Activated CD4-positive, alpha-beta T cell treated with anti-CD3 and anti-CD28 coated beads for 1 hour (primary cell): ENCODE measurements around the gene MICU1.
"Not testable (repeated sequence)": the region's sequence is repeated elsewhere in the genome, so short reads cannot be mapped to it uniquely, and the experiment has no call there.

Experiments
- DNase-seq: peaks from one replicate; pipeline ENCODE4 v3.0.0-alpha.2; 2020

The MICU1 gene

GRCh38 chr10:72426986-72427385 lies 198.9 kb downstream of the MICU1 start:
- no peak for DNase-seq

- no peak for DNase-seq
Observed at GRCh38 chr10:72425133-72425532, 200.7 kb downstream of the MICU1 start.

- no peak for DNase-seq
Observed at GRCh38 chr10:72424561-72424960, 201.3 kb downstream of the MICU1 start.

- DNase-seq, result no peak
Observed at GRCh38 chr10:72423426-72423825, 202.5 kb downstream of the MICU1 start.

GRCh38 chr10:72421885-72422540 lies 203.9 kb downstream of the MICU1 start:
- DNase-seq, result no peak

GRCh38 chr10:72419241-72419640 lies 206.6 kb downstream of the MICU1 start:
- DNase-seq, result no peak

- no peak for DNase-seq
Observed at GRCh38 chr10:72418679-72419078, 207.2 kb downstream of the MICU1 start.

GRCh38 chr10:72417971-72418370 lies 207.9 kb downstream of the MICU1 start:
- DNase-seq, result no peak

- DNase-seq, result no peak
Observed at GRCh38 chr10:72416661-72417060, 209.2 kb downstream of the MICU1 start.

- no peak for DNase-seq
Observed at GRCh38 chr10:72414642-72415041, 211.2 kb downstream of the MICU1 start.

- no peak for DNase-seq
Observed at GRCh38 chr10:72409167-72409566, 216.7 kb downstream of the MICU1 start.

GRCh38 chr10:72407927-72408600 lies 217.8 kb downstream of the MICU1 start:
- no peak for DNase-seq

GRCh38 chr10:72407471-72407870 lies 218.4 kb downstream of the MICU1 start:
- no peak for DNase-seq

GRCh38 chr10:72395581-72395980 lies 230.3 kb downstream of the MICU1 start:
- not testable (repeated sequence) for DNase-seq

- no peak for DNase-seq
Observed at GRCh38 chr10:72392571-72392970, 233.3 kb downstream of the MICU1 start.

- no peak for DNase-seq
Observed at GRCh38 chr10:72390764-72391163, 235.1 kb downstream of the MICU1 start.

GRCh38 chr10:72389716-72390115 lies 236.2 kb downstream of the MICU1 start:
- no peak for DNase-seq

GRCh38 chr10:72389014-72389413 lies 236.9 kb downstream of the MICU1 start:
- DNase-seq, result no peak

GRCh38 chr10:72388062-72388461 lies 237.8 kb downstream of the MICU1 start:
- DNase-seq, result no peak

GRCh38 chr10:72386916-72387586 lies 238.8 kb downstream of the MICU1 start:
- DNase-seq, result no peak

GRCh38 chr10:72385724-72386123 lies 240.2 kb downstream of the MICU1 start:
- DNase-seq, result no peak

GRCh38 chr10:72384982-72385381 lies 240.9 kb downstream of the MICU1 start:
- DNase-seq, result not testable (repeated sequence)

- DNase-seq, result no peak
Observed at GRCh38 chr10:72379776-72380175, 246.1 kb downstream of the MICU1 start.

GRCh38 chr10:72379062-72379461 lies 246.8 kb downstream of the MICU1 start:
- DNase-seq, result no peak
